DND-41 (cell line): ENCODE measurements around the gene SOX6.

Experiments
- CTCF ChIP-seq: IDR thresholded peaks from 2 replicates; pipeline ENCODE4 v1.5.1; 2012; ENCODE audit warnings: borderline replicate concordance, low read length, moderate library complexity, mild to moderate bottlenecking; ENCODE audit not compliant: poor library complexity, severe bottlenecking; ENCODE audit errors: extremely low read depth
- EZH2 ChIP-seq: IDR thresholded peaks from 3 replicates; pipeline ENCODE4 v1.6.1; 2012; ENCODE audit warnings: borderline replicate concordance, low read depth, mild to moderate bottlenecking, moderate library complexity, low read length, inconsistent platforms; ENCODE audit not compliant: severe bottlenecking

- TF ChIP-seq CTCF (no peak), EZH2 (no peak)
Observed at GRCh38 chr11:15940462-15941205, 415.7 kb downstream of the SOX6 start.
